GM12801 (cell line): Measurements from ENCODE around the gene PNPLA5.

Experiments
- CTCF ChIP-seq: IDR thresholded peaks from one replicate; pipeline ENCODE4 v1.5.1; 2011; ENCODE audit warnings: control low read depth; ENCODE audit not compliant: insufficient read length; ENCODE audit errors: extremely low read depth

Gene PNPLA5

GRCh38 chr22:43858156-43858895, 33.5 kb downstream of the PNPLA5 start:
- no peak for TF ChIP-seq CTCF

- no peak for TF ChIP-seq CTCF
These were observed 34.4 kb downstream of the PNPLA5 start for GRCh38 chr22:43857367-43857766.

- TF ChIP-seq CTCF, result no peak
These were observed 36.4 kb downstream of the PNPLA5 start for GRCh38 chr22:43855431-43855830.

GRCh38 chr22:43854786-43855271, 37.0 kb downstream of the PNPLA5 start:
- TF ChIP-seq CTCF, result no peak

GRCh38 chr22:43854121-43854785, 37.6 kb downstream of the PNPLA5 start:
- TF ChIP-seq CTCF, result no peak

GRCh38 chr22:43853328-43853931, 38.4 kb downstream of the PNPLA5 start:
- no peak for TF ChIP-seq CTCF

- TF ChIP-seq CTCF, result no peak
These were observed 39.1 kb downstream of the PNPLA5 start for GRCh38 chr22:43852573-43853327.
